Retinal pigment epithelial cell (primary cell): ENCODE results near the gene MAN2A1.
A peak's percentile ranks its signal among the peaks of the same experiment; 100 is the strongest.

Experiments used
- DNase-seq: peaks from one replicate; pipeline ENCODE4 v3.0.0-alpha.2; 2010; ENCODE audit warnings: low read depth
- H3K4me3 ChIP-seq: 2 replicates; pipeline ENCODE4 v1.5.1; 2011; ENCODE audit warnings: mild to moderate bottlenecking, low read length, control low read depth, moderate library complexity
- CTCF ChIP-seq: conservative IDR thresholded peaks from 2 replicates; pipeline ENCODE4 v1.5.1; 2011; ENCODE audit warnings: low read depth, low read length, control low read depth, inconsistent platforms

MAN2A1 gene

DNA sequence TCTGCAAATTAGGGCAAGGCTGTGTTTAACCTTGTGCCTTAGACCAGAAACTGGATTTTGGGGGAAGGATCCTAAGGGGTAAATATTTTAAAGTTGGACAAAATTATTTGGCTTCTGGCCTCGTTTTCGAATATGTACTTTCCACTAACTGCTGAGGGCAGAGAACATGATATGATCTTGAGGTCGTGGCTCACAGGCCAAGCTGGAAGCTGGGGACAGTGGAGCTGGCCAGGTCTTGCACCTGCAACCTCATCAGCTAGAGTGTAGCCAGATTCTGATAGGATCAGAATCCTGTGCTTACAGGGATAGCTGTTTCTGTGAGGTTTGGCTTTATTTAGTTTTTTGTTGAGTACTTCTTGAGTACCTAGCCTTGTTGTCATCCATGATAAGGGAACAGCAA is 24.9 kb downstream of the MAN2A1 start:
- no peak overlapping the region for H3K4me3 ChIP-seq
- no peak for DNase-seq
- TF ChIP-seq CTCF: no peak

GRCh38 chr5:109718216-109718615 is 28.5 kb downstream of the MAN2A1 start:
- TF ChIP-seq CTCF: no peak
- H3K4me3 ChIP-seq: no peak overlapping the region
- peak; percentile 47 for DNase-seq

DNA sequence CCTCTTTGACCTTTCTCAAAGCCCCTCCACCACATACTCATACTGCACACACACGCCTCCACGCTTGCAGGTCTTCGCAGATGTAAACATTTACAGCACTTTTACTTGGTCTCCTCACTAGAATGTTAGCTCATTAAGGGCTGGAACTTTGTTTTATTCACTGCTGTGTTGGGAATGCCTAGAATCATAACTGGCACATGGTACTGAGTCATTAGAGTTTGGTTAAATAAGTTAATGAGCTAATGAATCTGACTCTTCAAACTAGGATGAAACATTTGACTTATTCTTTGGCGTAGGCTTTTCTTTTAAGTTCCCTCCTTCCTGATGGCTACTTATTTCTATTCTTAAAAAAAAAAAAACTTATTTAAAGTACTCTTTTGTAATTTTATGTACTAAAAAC is 28.9 kb downstream of the MAN2A1 start:
- H3K4me3 ChIP-seq: no peak overlapping the region
- TF ChIP-seq CTCF: no peak
- DNase-seq: peak; percentile 15

- no peak for TF ChIP-seq CTCF
- DNase-seq: no peak
- no peak overlapping the region for H3K4me3 ChIP-seq
Measured at GRCh38 chr5:109719978-109720377, 30.3 kb downstream of the MAN2A1 start.

- DNase-seq: no peak
- no peak for TF ChIP-seq CTCF
- H3K4me3 ChIP-seq: no peak overlapping the region
Measured at GRCh38 chr5:109721741-109722140, 32.0 kb downstream of the MAN2A1 start.

GRCh38 chr5:109723606-109724005 is 33.9 kb downstream of the MAN2A1 start:
- H3K4me3 ChIP-seq: no peak overlapping the region
- no peak for TF ChIP-seq CTCF
- no peak for DNase-seq

GRCh38 chr5:109725135-109725534 is 35.4 kb downstream of the MAN2A1 start:
- no peak for DNase-seq
- no peak for TF ChIP-seq CTCF
- H3K4me3 ChIP-seq: no peak overlapping the region
